Measurements from ENCODE around the gene ATXN3L.

ATXN3L gene

GRCh38 chrX:13340182-13340791 is 20.4 kb upstream of the ATXN3L start:
- TF ChIP-seq CTCF (IDR thresholded peaks at IDR 0.05; ENCODE audit: extremely low read depth, insufficient read depth, missing control alignments) = no peak
- no peak for DNase-seq (ENCODE audit: low spot score)
- in situ Hi-C loops (cut with MboI; ENCODE audit: low pct_unique_long_range_greater_than_20kb, low sequenced_read_pairs, unreplicated experiment) = no loop called here

GRCh38 chrX:13339607-13340006 is 19.8 kb upstream of the ATXN3L start:
- TF ChIP-seq CTCF (IDR thresholded peaks at IDR 0.05; ENCODE audit: extremely low read depth, insufficient read depth, missing control alignments) = no peak
- DNase-seq (ENCODE audit: low spot score) = no peak
- in situ Hi-C loops (cut with MboI; ENCODE audit: low pct_unique_long_range_greater_than_20kb, low sequenced_read_pairs, unreplicated experiment) = no loop called here

- in situ Hi-C loops (cut with MboI; ENCODE audit: low pct_unique_long_range_greater_than_20kb, low sequenced_read_pairs, unreplicated experiment) = no loop called here
- no peak for DNase-seq (ENCODE audit: low spot score)
- TF ChIP-seq CTCF (IDR thresholded peaks at IDR 0.05; ENCODE audit: extremely low read depth, insufficient read depth, missing control alignments) = no peak
Observed at GRCh38 chrX:13338996-13339515, 19.2 kb upstream of the ATXN3L start.

GRCh38 chrX:13334491-13334890 is 14.6 kb upstream of the ATXN3L start:
- in situ Hi-C loops (cut with MboI; ENCODE audit: low pct_unique_long_range_greater_than_20kb, low sequenced_read_pairs, unreplicated experiment) = no loop called here
- TF ChIP-seq CTCF (IDR thresholded peaks at IDR 0.05; ENCODE audit: extremely low read depth, insufficient read depth, missing control alignments) = no peak
- DNase-seq (ENCODE audit: low spot score) = no peak

GRCh38 chrX:13330446-13330845 is 10.6 kb upstream of the ATXN3L start:
- no peak for TF ChIP-seq CTCF (IDR thresholded peaks at IDR 0.05; ENCODE audit: extremely low read depth, insufficient read depth, missing control alignments)
- in situ Hi-C loops (cut with MboI; ENCODE audit: low pct_unique_long_range_greater_than_20kb, low sequenced_read_pairs, unreplicated experiment) = no loop called here
- DNase-seq (ENCODE audit: low spot score) = no peak

- no peak for DNase-seq (ENCODE audit: low spot score)
Observed at GRCh38 chrX:13327666-13328065, 7.8 kb upstream of the ATXN3L start.

More at GRCh38 chrX:13327666-13328065, 7.8 kb upstream of the ATXN3L start:
- in situ Hi-C loops (cut with MboI; ENCODE audit: low pct_unique_long_range_greater_than_20kb, low sequenced_read_pairs, unreplicated experiment) = no loop called here
- no peak for TF ChIP-seq CTCF (IDR thresholded peaks at IDR 0.05; ENCODE audit: extremely low read depth, insufficient read depth, missing control alignments)
